ENCODE measurements around the gene TBL2. TPM values are rescaled to one million over a fixed set of nuclear protein-coding genes. Genes with fewer than 3 reads are reported as not detected.
"Not testable (repeated sequence)": the region's sequence is repeated elsewhere in the genome, so short reads cannot be mapped to it uniquely, and the experiment has no call there.

TBL2 gene
- total RNA-seq, result 33.0 TPM

DNA sequence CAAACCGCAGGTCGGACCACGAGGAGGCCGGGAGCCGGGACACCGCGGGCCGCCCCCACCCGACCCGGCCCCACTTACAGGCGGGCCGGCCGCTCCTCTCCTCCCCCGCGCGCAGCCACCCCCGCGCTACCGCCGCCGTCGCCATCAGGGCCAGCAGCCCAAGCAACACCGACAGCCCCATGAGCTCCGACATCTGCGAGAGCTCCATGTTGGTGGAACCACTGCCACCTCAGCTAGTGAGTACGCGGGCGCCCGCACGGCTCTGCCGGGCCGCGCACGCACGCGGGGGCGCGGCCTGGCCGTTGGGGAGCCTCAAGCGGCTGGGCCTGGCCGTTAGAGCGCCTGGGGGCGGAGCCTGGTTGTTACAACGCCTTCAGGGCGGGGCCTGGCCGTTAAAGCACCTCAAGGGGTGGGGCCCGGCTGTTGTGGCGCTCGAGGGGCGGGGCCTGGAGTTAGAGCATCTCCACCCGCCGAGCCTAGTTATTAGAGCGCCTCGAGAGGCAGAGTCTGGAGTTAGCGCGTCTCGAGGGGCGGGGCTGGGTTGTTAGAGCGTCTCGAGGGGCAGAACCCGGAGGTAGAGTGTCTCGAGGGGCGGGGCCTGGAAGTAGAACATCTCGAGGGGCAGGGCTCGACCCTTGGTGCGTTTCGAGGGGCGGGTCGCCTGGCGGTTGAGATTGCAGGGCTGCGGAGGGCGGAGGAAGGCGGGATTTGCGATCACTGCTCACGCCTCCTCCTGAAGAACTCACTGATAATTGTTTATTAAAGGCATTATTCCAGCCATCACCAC, at the start of gene TBL2:
Gene TBL2 (minus strand): TSS at position 238 of the 787 bp plus-strand sequence. CDS start 30 bp downstream, at position 208.
- DNase-seq (ENCODE audit: low spot score), result peak; percentile 98

DNA sequence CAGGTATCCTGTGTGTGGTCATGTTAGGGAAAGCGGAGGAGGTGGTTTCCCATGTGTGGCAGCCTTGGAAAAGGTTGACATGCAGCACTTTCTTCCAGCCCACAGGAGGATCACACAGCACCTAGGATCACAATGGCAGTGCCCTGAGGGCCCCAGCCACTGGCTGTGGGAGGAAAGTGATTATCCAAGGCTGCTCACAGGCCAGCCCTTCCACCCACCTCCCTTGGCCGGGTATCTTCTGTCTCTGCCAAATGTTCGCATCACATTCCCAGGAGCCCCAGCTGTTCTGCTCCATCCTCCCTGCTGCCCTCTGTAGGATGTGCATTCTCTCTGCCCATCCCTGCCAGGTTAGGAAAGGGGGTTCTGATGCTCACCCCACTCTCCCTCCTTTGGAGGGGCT, 48.4 kb upstream of the TBL2 start:
- no peak for DNase-seq (ENCODE audit: low spot score)

DNA sequence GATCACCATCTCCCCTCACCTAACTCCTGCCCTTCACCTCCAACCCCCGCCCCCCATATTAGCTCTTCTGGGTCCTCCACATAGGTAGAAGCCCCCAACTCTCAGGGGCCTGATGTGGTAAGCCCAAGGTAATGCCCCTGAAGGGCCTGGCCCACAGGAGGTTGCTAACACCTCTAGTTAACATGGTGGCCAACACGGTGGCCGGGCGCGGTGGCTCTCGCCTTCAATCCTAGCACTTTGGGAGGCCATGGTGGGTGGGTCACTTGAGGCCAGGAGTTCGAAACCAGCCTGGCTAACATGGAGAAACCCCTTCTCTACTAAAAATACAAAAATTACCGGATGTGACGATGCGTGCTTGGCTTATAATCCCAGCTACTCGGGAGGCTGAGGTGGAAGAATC, 46.9 kb upstream of the TBL2 start:
- DNase-seq (ENCODE audit: low spot score), result no peak

- no peak for DNase-seq (ENCODE audit: low spot score)
These were observed 46.3 kb upstream of the TBL2 start for GRCh38 chr7:73624669-73625001.

DNA sequence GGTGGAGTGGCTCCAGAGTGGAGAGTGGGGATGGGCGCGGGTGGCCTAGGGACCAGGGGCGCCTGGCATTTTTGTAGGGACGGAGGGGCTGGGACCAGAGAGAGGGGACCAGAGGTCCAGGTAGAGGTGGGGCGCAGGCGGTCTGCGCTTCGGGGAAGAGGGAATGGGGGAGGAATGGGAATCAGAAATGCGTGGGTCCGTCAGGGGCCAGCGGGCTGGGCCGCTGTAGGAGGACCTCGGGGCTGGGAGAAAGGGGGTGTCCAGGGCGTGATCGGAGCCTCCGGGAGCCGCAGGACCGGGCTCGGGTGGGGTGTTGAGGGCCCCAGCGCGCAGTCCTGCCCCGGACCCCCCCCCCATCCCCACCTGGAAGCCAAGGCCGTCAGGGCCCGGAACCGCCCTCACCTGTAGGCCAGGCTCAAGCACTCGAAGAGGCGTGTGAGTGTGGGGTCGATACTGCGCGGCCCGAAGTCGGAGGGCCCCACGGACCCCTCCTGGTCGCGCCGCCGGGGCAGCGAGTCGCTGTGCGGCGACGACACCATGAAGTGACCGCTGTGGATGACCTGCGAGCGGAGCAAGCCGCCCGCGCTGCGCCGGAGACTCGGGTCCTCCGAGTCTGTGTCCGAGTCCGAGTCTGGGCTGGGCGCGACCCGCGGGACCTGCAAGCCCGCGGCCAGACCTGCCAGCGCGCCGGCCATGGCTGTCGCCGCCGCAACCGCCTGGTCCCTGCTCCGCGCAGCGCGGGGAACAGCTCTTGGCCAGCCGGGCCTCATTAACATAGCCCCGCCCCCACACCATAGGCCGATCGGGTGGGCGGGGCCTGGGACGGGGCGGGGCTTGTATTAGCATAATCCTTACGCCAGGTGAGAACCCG, 45.7 kb upstream of the TBL2 start, which contains the start of gene MLXIPL:
Gene MLXIPL (minus strand): TSS at position 725 of the 871 bp plus-strand sequence. CDS start 30 bp downstream, at position 695.
- peak; percentile 73 for DNase-seq (ENCODE audit: low spot score)

- DNase-seq (ENCODE audit: low spot score), result no peak
These were observed 44.8 kb upstream of the TBL2 start for GRCh38 chr7:73622909-73623797.

- no peak for DNase-seq (ENCODE audit: low spot score)
These were observed 44.1 kb upstream of the TBL2 start for GRCh38 chr7:73622527-73622908.

GRCh38 chr7:73621168-73622063, 43.0 kb upstream of the TBL2 start:
- no peak for DNase-seq (ENCODE audit: low spot score)

- not testable (repeated sequence) for DNase-seq (ENCODE audit: low spot score)
These were observed 41.0 kb upstream of the TBL2 start for GRCh38 chr7:73619394-73619793.

GRCh38 chr7:73618538-73618937, 40.2 kb upstream of the TBL2 start:
- no peak for DNase-seq (ENCODE audit: low spot score)

DNA sequence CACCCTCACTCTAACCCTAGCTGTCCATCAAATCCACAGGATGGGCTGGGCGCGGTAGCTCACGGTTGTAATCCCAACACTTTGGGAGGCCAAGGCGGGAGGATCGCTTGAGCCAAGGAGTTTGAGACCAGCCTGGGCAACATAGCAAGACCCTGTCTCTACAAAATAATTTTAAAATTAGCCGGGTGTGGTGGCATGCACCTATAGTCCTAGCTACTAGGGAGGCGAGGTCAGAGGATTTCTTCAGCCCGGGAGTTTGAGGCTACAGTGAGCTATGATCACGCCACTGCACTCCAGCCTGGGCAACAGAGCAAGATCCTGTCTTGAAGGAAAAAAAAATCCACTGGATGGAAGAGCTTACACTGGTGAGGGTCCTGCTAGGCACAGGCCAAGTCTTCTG, 39.1 kb upstream of the TBL2 start:
- DNase-seq (ENCODE audit: low spot score), result not testable (repeated sequence)

DNA sequence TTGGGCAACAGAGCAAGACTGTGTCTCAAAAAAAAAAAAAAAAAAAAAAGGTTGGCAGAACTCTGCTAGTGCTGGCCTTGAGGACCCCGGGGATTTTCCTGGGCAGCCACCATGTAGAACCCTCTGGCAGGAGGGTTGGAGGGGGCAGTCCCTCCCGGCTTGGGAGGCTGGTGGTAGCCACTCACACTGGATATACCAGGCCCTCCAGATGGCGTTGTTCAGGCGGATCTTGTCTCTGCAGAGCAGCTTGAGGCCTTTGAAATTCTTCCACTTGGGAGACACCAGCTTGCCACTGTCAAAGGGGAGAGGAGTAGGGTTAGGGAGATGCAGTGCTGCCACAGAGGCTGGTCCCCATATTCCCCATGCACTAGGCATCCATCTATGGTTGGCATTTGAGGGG, 37.5 kb upstream of the TBL2 start:
- DNase-seq (ENCODE audit: low spot score), result no peak

DNA sequence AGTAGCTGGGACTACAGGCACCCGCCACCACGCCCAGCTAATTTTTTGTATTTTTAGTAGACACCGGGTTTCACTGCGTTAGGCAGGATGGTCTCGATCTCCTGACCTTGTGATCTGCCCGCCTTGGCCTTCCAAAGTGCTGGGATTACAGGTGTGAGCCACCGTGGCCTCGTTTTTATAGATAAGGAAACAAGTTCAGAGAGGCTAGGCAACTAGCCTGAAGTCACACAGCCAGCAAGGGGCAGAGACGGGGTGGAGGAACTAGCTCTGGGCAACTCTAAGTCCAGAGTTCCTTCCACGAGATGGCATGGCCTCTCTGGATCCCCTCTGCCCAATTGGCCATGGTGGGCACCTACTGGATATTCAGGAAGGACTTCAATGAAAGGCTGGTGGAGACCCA, 36.6 kb upstream of the TBL2 start:
- DNase-seq (ENCODE audit: low spot score), result not testable (repeated sequence)

DNA sequence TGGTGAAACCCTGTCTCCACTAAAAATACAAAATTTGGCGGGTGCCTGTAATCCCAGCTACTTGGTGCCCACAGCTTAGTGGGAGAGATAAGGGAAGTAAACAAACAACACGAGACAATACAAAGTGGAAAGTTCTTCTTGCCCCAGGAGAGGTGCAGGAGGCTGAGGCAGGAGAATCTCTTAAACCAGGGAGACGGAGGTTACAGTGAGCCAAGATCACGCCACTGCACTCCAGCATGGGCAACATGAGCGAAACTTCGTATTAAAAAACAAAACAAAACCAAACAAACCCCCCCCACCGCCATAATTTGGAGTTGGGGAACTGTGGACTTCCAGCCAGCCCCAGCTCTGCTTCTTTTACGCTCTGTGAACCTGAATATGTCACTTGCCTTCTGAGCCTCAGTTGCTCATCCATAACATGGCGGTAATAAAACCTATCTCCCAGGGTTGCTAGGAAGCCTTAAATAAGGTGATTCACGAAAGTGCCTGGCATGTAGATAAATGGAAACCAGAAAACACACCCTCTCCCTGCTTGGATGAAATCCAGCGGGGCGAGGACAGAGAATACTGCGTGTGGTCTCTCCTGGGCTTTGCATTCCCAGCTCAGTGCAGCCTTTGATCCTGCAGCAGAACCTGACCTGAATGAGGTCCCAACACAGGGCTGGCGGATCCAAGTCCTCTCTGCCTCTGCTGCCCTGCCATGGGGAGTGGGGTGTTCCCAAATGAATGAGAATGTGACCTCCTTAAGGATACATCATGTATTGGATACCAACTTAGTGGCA, 35.8 kb upstream of the TBL2 start:
- DNase-seq (ENCODE audit: low spot score), result no peak

DNA sequence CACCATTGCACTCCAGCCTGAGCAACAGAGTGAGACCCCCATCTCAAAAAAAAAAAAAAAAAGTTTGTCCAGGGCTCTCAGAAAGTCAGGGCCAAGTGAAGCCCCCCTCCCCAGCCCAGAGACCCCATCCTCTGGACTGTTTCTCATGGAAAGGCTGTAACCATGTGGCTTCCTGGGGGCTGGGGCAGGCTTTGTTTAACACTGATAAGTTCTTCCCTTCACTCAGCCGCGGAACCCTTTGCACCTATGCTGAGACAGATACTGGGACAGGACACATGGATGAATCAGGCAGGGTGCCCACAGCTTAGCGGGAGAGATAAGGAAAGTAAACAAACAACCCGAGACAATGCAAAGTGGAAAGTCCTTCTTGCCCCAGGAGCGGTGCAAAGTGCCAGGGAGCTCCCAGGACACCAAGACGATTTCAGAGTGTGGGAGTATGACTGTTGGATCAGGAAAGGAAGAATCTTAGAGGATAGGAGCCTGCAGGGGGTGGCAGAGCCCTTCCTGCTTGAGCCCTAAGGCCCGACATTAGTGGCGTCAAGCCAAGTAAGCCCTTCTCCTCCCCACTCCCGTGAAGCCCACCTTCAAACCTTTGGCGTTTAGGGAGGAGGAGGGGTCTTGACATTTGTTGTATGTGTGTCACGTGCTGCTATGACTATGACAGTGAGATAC, 34.4 kb upstream of the TBL2 start:
- no peak for DNase-seq (ENCODE audit: low spot score)

GRCh38 chr7:73611017-73611555, 32.7 kb upstream of the TBL2 start:
- DNase-seq (ENCODE audit: low spot score), result no peak

- DNase-seq (ENCODE audit: low spot score), result no peak
These were observed 31.7 kb upstream of the TBL2 start for GRCh38 chr7:73610105-73610504.

- DNase-seq (ENCODE audit: low spot score), result not testable (repeated sequence)
These were observed 29.3 kb upstream of the TBL2 start for GRCh38 chr7:73607692-73607983.

Data from ureter (tissue), 1 donor.